IMR-90 (cell line): ENCODE measurements around the gene RRP15. TPM values are rescaled to one million over a fixed set of nuclear protein-coding genes. Genes with fewer than 3 reads are reported as not detected.

ENCODE experiments used
- ATAC-seq: fragments of 200-7000 bp; cut with Tn5 transposase; 2 replicates; pipeline ENCODE4 v1.9.1; 2020; ENCODE audit warnings: low read depth, mild to moderate bottlenecking, moderate library complexity
- BruUV-seq: library from RNA; stranded (reverse); fragments of 400-500 nt; replicated peaks from 2 replicates; lab custom pipeline; 2021; lab: Mats Ljungman, UMichigan
- CTCF ChIA-PET: fragments of 300-600 bp; formaldehyde crosslinking; extraction: SDS; loops from one replicate; lab custom pipeline; 2021; ENCODE audit warnings: antibody characterized with exemption; lab: Yijun Ruan, JAX
- POLR2A ChIA-PET: fragments of 300-600 bp; sonication (Branson Sonifier 250); formaldehyde crosslinking; loops from one replicate; lab custom pipeline; 2022; ENCODE audit warnings: antibody characterized with exemption; ENCODE audit not compliant: unreplicated experiment; lab: Charles Lee
- DNase-seq: peaks from one replicate; pipeline ENCODE4 v3.0.0; 2013
- H2AFZ ChIP-seq: replicated peaks from 2 replicates; pipeline ENCODE3; 2013; ENCODE audit warnings: low read length, mild to moderate bottlenecking; ENCODE audit not compliant: poor library complexity
- H2AK5ac ChIP-seq: 2 replicates; pipeline ENCODE4 v1.6.1; 2013; ENCODE audit warnings: low read depth, low read length, inconsistent platforms
- H2AK9ac ChIP-seq: replicated peaks from 2 replicates; pipeline ENCODE3; 2013; ENCODE audit warnings: mild to moderate bottlenecking, low read depth, low read length, moderate library complexity; ENCODE audit not compliant: poor library complexity
- H2BK120ac ChIP-seq: 2 replicates; pipeline ENCODE4 v1.6.1; 2013; ENCODE audit warnings: low read depth, low read length, inconsistent platforms
- H2BK15ac ChIP-seq: 3 replicates; pipeline ENCODE4 v1.6.1; 2013; ENCODE audit warnings: low read depth, low read length, inconsistent platforms
- H2BK20ac ChIP-seq: 2 replicates; pipeline ENCODE4 v1.6.1; 2013; ENCODE audit warnings: low read depth, mild to moderate bottlenecking, inconsistent platforms, low read length, moderate library complexity
- H2BK5ac ChIP-seq: 2 replicates; pipeline ENCODE4 v1.6.1; 2013; ENCODE audit warnings: mild to moderate bottlenecking, low read depth, low read length, inconsistent platforms; ENCODE audit not compliant: poor library complexity, severe bottlenecking
- H3K14ac ChIP-seq: replicated peaks from 2 replicates; pipeline ENCODE4 v1.6.1; 2013; ENCODE audit warnings: low read depth, low read length, inconsistent platforms
- H3K18ac ChIP-seq: 2 replicates; pipeline ENCODE4 v1.6.1; 2013; ENCODE audit warnings: low read depth, low read length, control low read depth
- H3K23ac ChIP-seq: 2 replicates; pipeline ENCODE4 v1.6.1; 2013; ENCODE audit warnings: low read depth, low read length, inconsistent platforms
- H3K27ac ChIP-seq: 2 replicates; pipeline ENCODE4 v1.5.1; 2013; ENCODE audit warnings: mild to moderate bottlenecking, control low read depth, low read length; ENCODE audit not compliant: insufficient read depth
- H3K27me3 ChIP-seq: 2 replicates; pipeline ENCODE4 v1.6.1; 2013; ENCODE audit warnings: low read length; ENCODE audit not compliant: control insufficient read depth, insufficient read depth
- H3K36me3 ChIP-seq: 2 replicates; pipeline ENCODE4 v1.6.1; 2013; ENCODE audit warnings: low read length, mixed read lengths; ENCODE audit not compliant: control insufficient read depth, insufficient read depth
- H3K4ac ChIP-seq: 2 replicates; pipeline ENCODE4 v1.6.1; 2013; ENCODE audit warnings: low read depth, low read length, inconsistent platforms
- H3K4me1 ChIP-seq: 2 replicates; pipeline ENCODE4 v1.6.1; 2013; ENCODE audit warnings: low read length, mixed read lengths; ENCODE audit not compliant: control insufficient read depth, insufficient read depth
- H3K4me2 ChIP-seq: 2 replicates; pipeline ENCODE4 v1.6.1; 2013; ENCODE audit warnings: low read depth, mild to moderate bottlenecking, control low read depth, low read length, moderate library complexity
- H3K4me3 ChIP-seq: 2 replicates; pipeline ENCODE4 v1.5.1; 2013; ENCODE audit warnings: low read depth, mild to moderate bottlenecking, control low read depth, low read length, moderate library complexity; ENCODE audit not compliant: insufficient read depth
- H3K56ac ChIP-seq: 2 replicates; pipeline ENCODE4 v1.6.1; 2013; ENCODE audit warnings: low read length, inconsistent platforms; ENCODE audit not compliant: insufficient read depth; ENCODE audit errors: extremely low read depth
- H3K79me1 ChIP-seq, 2 experiments: 2 replicates each; pipeline ENCODE4 v1.6.1; 2013; ENCODE audit warnings: low read length in 2 of 2, inconsistent platforms in 1 of 2, low read depth in 1 of 2
- H3K9ac ChIP-seq: 2 replicates; pipeline ENCODE4 v1.6.1; 2013; ENCODE audit warnings: low read depth, low read length, control low read depth
- H3K9me1 ChIP-seq: 2 replicates; pipeline ENCODE4 v1.6.1; 2013; ENCODE audit warnings: low read length, inconsistent platforms; ENCODE audit not compliant: insufficient read depth
- H3K9me3 ChIP-seq: 2 replicates; pipeline ENCODE4 v1.6.1; 2013; ENCODE audit warnings: low read length; ENCODE audit not compliant: control insufficient read depth, insufficient read depth
- H4K20me1 ChIP-seq: 2 replicates; pipeline ENCODE4 v1.6.1; 2013; ENCODE audit warnings: low read length, inconsistent platforms; ENCODE audit not compliant: insufficient read depth
- H4K5ac ChIP-seq: 2 replicates; pipeline ENCODE4 v1.6.1; 2013; ENCODE audit warnings: mild to moderate bottlenecking, low read depth, low read length, control low read depth
- H4K8ac ChIP-seq, 2 experiments: 2 replicates each; pipeline ENCODE4 v1.6.1; 2013; ENCODE audit warnings: low read depth in 2 of 2, low read length in 2 of 2, control low read depth in 1 of 2, inconsistent platforms in 1 of 2
- H4K91ac ChIP-seq: 2 replicates; pipeline ENCODE4 v1.6.1; 2013; ENCODE audit warnings: low read depth, low read length, inconsistent platforms; ENCODE audit not compliant: insufficient read depth
- MAFK ChIP-seq: IDR thresholded peaks from 2 replicates; pipeline ENCODE4 v1.6.1; 2012; ENCODE audit warnings: low read depth, low read length, improper control_type of control experiment
- NFE2L2 ChIP-seq: fragments of 150-350 bp; IDR thresholded peaks from 2 replicates; pipeline ENCODE4 v1.6.1; 2016; ENCODE audit warnings: low read depth, mild to moderate bottlenecking, low read length
- WGBS, 2 experiments: methylation state at CpG; one replicate each; pipeline versions ENCODE4 v1.1.5 to v1.1.7; 2013; ENCODE audit warnings: missing lambda C conversion rate in 2 of 2; ENCODE audit not compliant: insufficient read length in 1 of 2; ENCODE audit errors: extremely low coverage in 2 of 2; 5-methylcytosine and 5-hydroxymethylcytosine counted together
- dilution Hi-C: fragments of 300-500 bp; cut with HindIII; formaldehyde crosslinking; loops from one replicate; pipeline ENCODE4 v1.14.3; 2018; ENCODE audit warnings: low sequenced_read_pairs; ENCODE audit not compliant: unreplicated experiment
- in situ Hi-C: fragments of 300-500 bp; cut with MboI; formaldehyde crosslinking; loops from 3 replicates; pipeline ENCODE4 v1.14.3; 2019; ENCODE audit warnings: low sequenced_read_pairs, inconsistent platforms, mixed read lengths
- intact Hi-C: fragments of 100-400 bp; cut with micrococcal nuclease; formaldehyde crosslinking; loops from 2 replicates; pipeline ENCODE4 v1.10.0; 2022
- polyA plus RNA-seq, 3 experiments: library from polyadenylated mRNA; depleted of rRNA; stranded (reverse); fragments of >200 nt; gene quantifications; 2 replicates each; pipeline ENCODE4 v1.2.3, GENCODE V29; 2012; ENCODE audit warnings: low replicate concordance in 1 of 3
- total RNA-seq: library from RNA; depleted of rRNA; stranded (reverse); fragments of >200 nt; gene quantifications from 2 replicates; pipeline ENCODE4 v1.2.3, GENCODE V29; 2012

Gene RRP15
- total and polyA plus RNA-seq, 2 of the 4 experiments (the other 2 are of a cell fraction): 3.1 to 4.1 TPM

DNA sequence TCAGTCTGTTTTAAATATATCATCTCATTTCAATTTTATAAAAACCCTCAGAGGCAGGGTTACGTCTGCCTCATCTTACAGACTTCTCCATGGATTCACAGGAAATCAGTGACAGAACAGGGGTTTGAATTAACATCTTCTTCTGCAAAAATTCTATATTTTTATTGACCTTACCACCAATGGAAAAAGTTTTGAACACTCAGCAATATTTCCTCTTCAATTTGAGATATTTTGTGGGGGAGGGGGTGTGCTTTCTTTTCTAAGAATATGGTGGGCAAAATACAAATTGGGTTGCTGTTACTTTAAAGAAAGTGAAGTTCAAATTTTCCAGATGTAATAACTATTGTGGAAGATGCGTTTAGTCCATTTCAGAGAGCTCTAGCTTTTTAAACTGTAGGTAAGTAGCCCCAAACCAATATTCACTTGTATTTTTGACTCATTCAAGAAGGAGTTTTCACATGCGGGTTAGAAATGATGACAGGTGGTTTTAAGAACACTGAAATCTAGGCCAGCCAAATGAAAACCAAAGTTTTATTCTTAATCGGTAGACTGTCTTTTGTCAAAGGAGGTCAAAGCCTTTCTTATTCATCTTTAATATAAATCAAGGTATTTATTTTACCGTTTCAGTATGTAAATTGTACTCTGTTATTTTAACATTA is 77.5 kb downstream of the RRP15 start:
- H2AK9ac ChIP-seq: no peak overlapping the region
- no peak overlapping the region for H3K56ac ChIP-seq
- POLR2A ChIA-PET: no interaction called here
- intact Hi-C loops: no loop called here
- no peak overlapping the region for H2BK20ac ChIP-seq
- no peaks in the 10 kb centered on the region for H4K20me1 ChIP-seq
- no peak overlapping the region for H3K23ac ChIP-seq
- H3K4me1 ChIP-seq: peaks cover 24% of the 10 kb centered on the region
- H3K79me1 ChIP-seq: peaks cover 4 to 6% of the 10 kb centered on the region in 2 experiments; a peak in 2 of 4 replicates
- H3K36me3 ChIP-seq: peaks cover 1% of the 10 kb centered on the region; the same call in 1 of the 2 replicates
- no peak overlapping the region for H4K8ac ChIP-seq
- ATAC-seq (no peak), DNase-seq (no peak)
- TF ChIP-seq MAFK (0 out of 2 replicates have a peak, but pooled peaks have one; percentile 42), NFE2L2 (no peak)
- no peak overlapping the region for H3K9ac ChIP-seq
- H2BK120ac ChIP-seq: no peak overlapping the region
- H3K4ac ChIP-seq: no peak overlapping the region; the same call in 1 of the 2 replicates
- no peak overlapping the region for H2AFZ ChIP-seq
- no peak overlapping the region for H3K27ac ChIP-seq
- H2BK15ac ChIP-seq: no peak overlapping the region
- H3K18ac ChIP-seq: no peak overlapping the region
- H2AK5ac ChIP-seq: no peak overlapping the region
- H3K14ac ChIP-seq: no peak overlapping the region
- no peak overlapping the region for H4K5ac ChIP-seq
- no peak overlapping the region for H2BK5ac ChIP-seq
- in situ Hi-C loops: no loop called here
- H3K9me3 ChIP-seq: no peaks in the 10 kb centered on the region
- H4K91ac ChIP-seq: no peak overlapping the region
- H3K4me2 ChIP-seq: no peak overlapping the region
- CTCF ChIA-PET: no interaction called here
- 100% methylated on average over 1 of the region's 5 CpGs; no CpG with 5 or more reads in 1 of the 2 experiments for WGBS, 2 experiments
- H3K4me3 ChIP-seq: no peak overlapping the region
- H3K27me3 ChIP-seq: no peaks in the 10 kb centered on the region
- no TSS peak for BruUV-seq
- peaks cover 12% of the 10 kb centered on the region; the same call in 1 of the 2 replicates for H3K9me1 ChIP-seq
- dilution Hi-C loops: no loop called here
